Neural progenitor cell (in vitro differentiated cells): ENCODE results near the gene FRMPD4.

Experiments used
- CTCF ChIP-seq: fragments of 200-600 bp; sonication (generic); IDR thresholded peaks from 2 replicates; pipeline ENCODE4 v1.5.1; 2017; ENCODE audit warnings: antibody characterized with exemption, mild to moderate bottlenecking
- EZH2 ChIP-seq: fragments of 200-600 bp; sonication (generic); IDR thresholded peaks from 2 replicates; pipeline ENCODE4 v1.6.1; 2017; ENCODE audit warnings: antibody characterized with exemption, mild to moderate bottlenecking, moderate library complexity

DNA sequence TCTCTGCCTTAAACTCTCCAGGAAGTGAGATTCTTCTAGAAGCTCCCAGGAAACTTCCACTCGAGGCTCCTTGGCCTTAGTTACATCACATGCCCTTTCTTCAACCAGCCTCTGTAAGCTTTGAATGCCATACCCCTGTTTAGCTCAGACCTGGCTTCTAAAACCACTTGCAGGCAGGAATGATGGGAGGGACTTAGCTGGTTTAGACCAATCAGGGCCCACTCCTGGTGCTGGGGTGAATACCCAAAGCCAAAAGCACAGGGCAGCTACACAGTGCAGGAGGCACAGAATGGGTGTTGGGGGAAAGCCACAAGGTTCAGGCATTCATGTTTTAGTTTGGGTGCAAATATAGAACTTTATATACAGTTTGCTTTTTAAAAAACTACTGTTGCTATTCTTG lies 296.2 kb downstream of the FRMPD4 start:
- TF ChIP-seq CTCF (no peak), EZH2 (no peak)
